Pancreas (tissue), 10 donors: ENCODE results near the gene ELL. TPM values are rescaled to one million over a fixed set of nuclear protein-coding genes. Genes with fewer than 3 reads are reported as not detected.

Experiments
- ATAC-seq, 4 donors: fragments of 200-7000 bp; cut with Tn5 transposase; one replicate each; pipeline versions ENCODE4 v1.8.0 to v1.9.1; 2020; ENCODE audit warnings: mild to moderate bottlenecking in 4 of 4, moderate library complexity in 4 of 4
- DNase-seq, 6 donors: peaks; one replicate each; pipeline ENCODE4 v3.0.0-alpha.2; 2020
- FAIRE-seq: peaks from 2 replicates; lab custom pipeline; 2012; peaks lifted over from hg19 to GRCh38; lab: Jason Lieb, UNC
- H3K27ac ChIP-seq, 4 donors: fragments of 200-600 bp; sonication (generic); 1 replicate in 3 of 4; 2 replicates in 1 of 4; pipeline versions ENCODE4 v1.5.0 to v1.8.0; 2020
- H3K27me3 ChIP-seq, 4 donors: fragments of 200-600 bp; one replicate each; pipeline ENCODE4 v1.8.0; 2021
- H3K36me3 ChIP-seq, 3 donors: fragments of 200-600 bp; sonication (generic) in 1 of 3; one replicate each; pipeline versions ENCODE4 v1.5.0 to v1.8.0; 2020 to 2021
- H3K4me1 ChIP-seq, 3 donors: fragments of 200-600 bp; one replicate each; pipeline ENCODE4 v1.8.0; 2021
- H3K4me3 ChIP-seq, 4 donors: fragments of 200-600 bp; sonication (generic) in 2 of 4; one replicate each; pipeline versions ENCODE4 v1.5.0 to v1.8.0; 2020 to 2021
- H3K9me3 ChIP-seq, 4 donors: fragments of 200-600 bp; one replicate each; pipeline ENCODE4 v1.8.0; 2021
- CTCF ChIP-seq, 4 donors: fragments of 200-600 bp; sonication (generic) in 3 of 4; IDR thresholded peaks; one replicate each; pipeline versions ENCODE4 v1.5.0 to v1.8.0; 2021; ENCODE audit warnings: antibody characterized with exemption in 4 of 4
- WGBS, 2 donors: extraction: QIAGEN DNeasy Blood & Tissue Kit; methylation state at CpG; one replicate each; pipeline ENCODE4 v1.1.7; 2013; 5-methylcytosine and 5-hydroxymethylcytosine counted together
- intact Hi-C, 3 donors: fragments of 100-400 bp; cut with DNase I; formaldehyde crosslinking; loops; one replicate each; pipeline versions ENCODE4 v1.11.1 to v1.14.2; 2022
- polyA plus RNA-seq, 2 donors: library from polyadenylated mRNA; stranded (reverse); fragments of 200-250 nt; gene quantifications; one replicate each; pipeline ENCODE4 v1.2.3, GENCODE V29; 2013
- total RNA-seq, 6 donors: library from RNA; stranded (reverse); fragmentation: NEBNext Ultra II Directional in 4 of 6; extraction: Animal tissue kit (Norgen Biotek cat#: 25700) in 4 of 6; gene quantifications; one replicate each; pipeline versions ENCODE4 v1.2.1 to v1.2.4, GENCODE V29; 2021 to 2023
- donor health status: healthy with polysubstance abuse.
- donor health status: DM: no; HTN: no; CAD: no; lungs with moderate emphysema.
- donor health status: DM: no; HTN: no; CAD: no.
- donor health status: control.
- donor health status: control.
- donor health status: Bipolar disorder and iron deficiency.
- donor health status: DM: yes; HTN: yes; CAD: no.
- donor health status: DM: no; HTN: no; CAD: no.
- donor health status: DM: no; HTN: no; CAD: no.
- donor health status: DM: yes; HTN: yes; CAD: no.

The ELL gene
- total and polyA plus RNA-seq, 8 donors: 5.8 to 13.4 (median 9.8) TPM

GRCh38 chr19:18480006-18480691 lies 41.7 kb downstream of the ELL start:
- no peak for FAIRE-seq
- Histone ChIP-seq H3K27me3 (no peaks in the 10 kb centered on the region), H3K9me3 (no peaks in the 10 kb centered on the region), H3K4me3 (no peak overlapping the region), H3K36me3 (no peaks in the 10 kb centered on the region), H3K27ac (peak overlapping the region in 3 of 4 donors; percentile 42 to 81 (median 73)), H3K4me1 (peaks cover 6 to 25% (median 10%) of the 10 kb centered on the region in 3 donors)
- no peak for TF ChIP-seq CTCF (IDR thresholded peaks at IDR 0.05)
- DNase-seq: no peak
- intact Hi-C loops: no loop called here
- WGBS, 2 donors: 44 to 50% methylated on average over 13 of the region's 13 CpGs
- peak; percentile 40 to 75 (median 56) for ATAC-seq

- H3K4me3 ChIP-seq: no peak overlapping the region
- peaks cover 6 to 25% (median 10%) of the 10 kb centered on the region in 3 donors for H3K4me1 ChIP-seq
- TF ChIP-seq CTCF (IDR thresholded peaks at IDR 0.05): no peak
- 69 to 74% methylated on average over 17 of the region's 17 CpGs for WGBS, 2 donors
- no peaks in the 10 kb centered on the region for H3K27me3 ChIP-seq
- DNase-seq: peak in 1 of 6 donors; percentile 70
- no peaks in the 10 kb centered on the region for H3K36me3 ChIP-seq
- peak; percentile 33 to 81 (median 65) for ATAC-seq
- H3K9me3 ChIP-seq: no peaks in the 10 kb centered on the region
- peak overlapping the region in 3 of 4 donors; percentile 42 to 81 (median 73) for H3K27ac ChIP-seq
- intact Hi-C loops: loop anchor here in 1 of 3 donors (10.0 kb wide), 1 partner anchor 86 kb away; no protein-coding TSS in a partner anchor
- FAIRE-seq: no peak
Observed at GRCh38 chr19:18478545-18479311, 43.1 kb downstream of the ELL start.

- no peaks in the 10 kb centered on the region for H3K27me3 ChIP-seq
- 83 to 89% methylated on average over 8 of the region's 8 CpGs for WGBS, 2 donors
- H3K9me3 ChIP-seq: no peaks in the 10 kb centered on the region
- DNase-seq (no peak), FAIRE-seq (no peak), ATAC-seq (no peak)
- H3K36me3 ChIP-seq: no peaks in the 10 kb centered on the region
- TF ChIP-seq CTCF (IDR thresholded peaks at IDR 0.05): no peak
- peaks cover 6 to 25% (median 10%) of the 10 kb centered on the region in 3 donors for H3K4me1 ChIP-seq
- peak overlapping the region in 3 of 4 donors; percentile 42 to 81 (median 73) for H3K27ac ChIP-seq
- intact Hi-C loops: loop anchor here in 1 of 3 donors (10.0 kb wide), 1 partner anchor 87 kb away; no protein-coding TSS in a partner anchor
- H3K4me3 ChIP-seq: no peak overlapping the region
Observed at GRCh38 chr19:18477974-18478373, 43.9 kb downstream of the ELL start.

GRCh38 chr19:18477042-18477779 lies 44.7 kb downstream of the ELL start:
- H3K4me1 ChIP-seq: peaks cover 6 to 25% (median 10%) of the 10 kb centered on the region in 3 donors
- no peak overlapping the region for H3K4me3 ChIP-seq
- WGBS, 2 donors: 88 to 90% methylated on average over 24 of the region's 24 CpGs
- no peaks in the 10 kb centered on the region for H3K27me3 ChIP-seq
- ATAC-seq: no peak
- no peaks in the 10 kb centered on the region for H3K36me3 ChIP-seq
- no peaks in the 10 kb centered on the region for H3K9me3 ChIP-seq
- no peak for TF ChIP-seq CTCF (IDR thresholded peaks at IDR 0.05)
- FAIRE-seq: no peak
- DNase-seq: no peak
- intact Hi-C loops: loop anchor here in 1 of 3 donors (10.0 kb wide), 1 partner anchor 88 kb away; no protein-coding TSS in a partner anchor
- peak overlapping the region in 1 of 4 donors; percentile 23 for H3K27ac ChIP-seq
